HG03457 (cell line): Measurements from ENCODE around the gene EIF4H.
"Not testable (repeated sequence)": the region's sequence is repeated elsewhere in the genome, so short reads cannot be mapped to it uniquely, and the experiment has no call there.

ENCODE experiments used
- ATAC-seq: cut with Tn5 transposase; IDR thresholded peaks from one replicate; pipeline ENCODE4 v1.9.1; 2021; ENCODE audit warnings: moderate number of reproducible peaks; ENCODE audit not compliant: unreplicated experiment

The EIF4H gene

DNA sequence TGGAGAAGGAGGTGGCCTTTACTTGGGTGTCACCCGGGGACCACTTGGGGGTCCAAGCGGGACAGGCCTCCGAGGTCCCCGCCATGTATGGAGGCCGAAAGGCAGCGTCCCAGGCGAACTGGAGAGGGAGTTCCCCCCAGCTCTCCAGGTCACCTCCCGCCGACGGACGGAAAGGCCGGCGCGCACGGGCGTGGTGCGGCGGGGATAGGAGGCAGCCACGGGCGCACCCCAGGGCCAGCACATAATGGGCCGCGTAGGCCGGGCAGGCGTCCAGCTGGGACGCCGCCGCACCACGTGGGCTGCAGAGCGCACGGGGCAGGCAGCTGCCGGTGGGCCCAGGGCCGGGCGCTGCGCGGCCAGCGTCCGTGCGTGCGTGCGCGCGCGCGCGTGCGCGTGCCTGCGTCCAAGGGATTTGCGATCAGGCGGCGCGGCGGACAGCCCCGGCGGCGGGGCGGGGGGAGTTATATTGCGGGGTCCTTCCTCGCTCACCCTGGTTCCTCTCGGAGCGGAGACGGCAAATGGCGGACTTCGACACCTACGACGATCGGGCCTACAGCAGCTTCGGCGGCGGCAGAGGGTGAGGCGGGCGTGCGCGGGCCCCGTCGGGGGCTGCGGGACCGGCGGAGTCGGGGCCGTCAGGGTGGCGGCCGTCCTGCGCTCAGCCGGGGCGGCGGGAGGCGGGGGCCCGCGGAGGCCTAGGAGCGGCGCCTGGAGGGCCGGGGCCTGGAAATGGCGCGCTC is at the start of gene EIF4H:
Gene EIF4H (plus strand): TSS at position 491 of the 740 bp plus-strand sequence. CDS start 28 bp downstream, at position 519.
- peak; percentile 73 for ATAC-seq

DNA sequence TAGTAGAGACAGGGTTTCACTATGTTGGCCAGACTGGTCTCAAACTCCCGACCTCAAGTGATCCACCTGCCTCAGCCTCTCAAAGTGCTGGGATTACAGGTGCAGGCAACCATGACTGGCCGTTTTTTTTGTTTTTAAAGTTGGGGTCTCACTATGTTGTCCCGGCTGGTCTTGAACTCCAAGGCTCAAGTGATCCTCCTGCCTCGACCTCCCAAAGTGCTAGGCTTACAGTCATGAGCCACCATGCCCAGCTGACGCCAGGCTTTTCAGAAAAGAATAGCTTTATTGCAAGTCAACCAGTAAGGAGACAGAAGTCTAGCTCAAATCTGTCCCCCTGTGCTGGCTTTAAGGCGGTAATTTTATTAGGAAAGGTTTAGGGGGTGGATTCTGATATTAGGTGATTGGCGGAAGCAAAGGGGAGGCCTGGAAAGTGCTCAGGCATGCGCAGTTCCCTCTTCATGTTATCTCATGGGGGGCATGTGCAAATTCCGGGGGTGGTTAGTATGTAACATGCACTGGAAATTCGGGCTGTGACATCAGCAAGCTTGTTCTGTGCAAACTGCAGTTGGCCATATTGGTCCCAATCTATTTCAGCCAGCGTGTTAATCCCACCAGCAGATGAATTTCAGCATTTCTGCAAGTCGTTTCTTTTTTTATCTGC is 47.8 kb upstream of the EIF4H start:
- ATAC-seq = no peak

DNA sequence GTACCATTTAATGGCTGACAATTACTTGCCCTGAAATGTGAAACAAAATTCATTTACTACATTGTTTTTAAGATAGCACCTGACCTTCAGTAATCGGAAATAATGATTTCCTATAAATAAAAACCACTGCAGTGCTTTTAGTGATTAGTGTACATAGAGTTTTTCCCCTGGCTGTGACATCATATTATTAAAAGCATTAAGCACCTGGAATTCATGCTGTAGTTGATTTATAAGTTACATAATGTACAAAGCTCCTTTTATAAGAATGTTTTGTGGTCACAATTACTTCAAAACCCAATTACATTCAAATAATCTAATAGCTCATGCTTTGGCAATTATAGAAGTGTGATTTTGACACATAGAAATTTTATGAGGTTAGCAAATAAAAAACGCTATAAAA is 44.3 kb upstream of the EIF4H start:
- ATAC-seq = no peak

DNA sequence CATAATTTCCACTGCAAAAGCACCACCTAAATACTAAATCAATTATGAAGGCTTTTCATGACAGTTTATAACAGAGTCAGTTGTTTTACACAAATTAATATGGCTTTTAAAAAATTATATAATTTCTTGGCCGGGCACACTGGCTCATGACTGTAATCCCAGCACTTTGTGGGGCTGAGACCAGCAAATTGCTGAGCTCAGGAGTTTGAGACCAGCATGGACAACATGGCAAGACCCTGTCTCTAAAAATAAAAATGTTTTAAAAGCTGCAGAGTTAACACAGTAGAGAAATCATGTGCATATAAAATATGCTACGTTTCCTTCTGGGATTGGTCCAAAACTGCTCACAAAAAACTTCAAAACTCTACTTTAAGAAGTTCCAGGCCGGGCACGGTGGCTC is 43.6 kb upstream of the EIF4H start:
- no peak for ATAC-seq

DNA sequence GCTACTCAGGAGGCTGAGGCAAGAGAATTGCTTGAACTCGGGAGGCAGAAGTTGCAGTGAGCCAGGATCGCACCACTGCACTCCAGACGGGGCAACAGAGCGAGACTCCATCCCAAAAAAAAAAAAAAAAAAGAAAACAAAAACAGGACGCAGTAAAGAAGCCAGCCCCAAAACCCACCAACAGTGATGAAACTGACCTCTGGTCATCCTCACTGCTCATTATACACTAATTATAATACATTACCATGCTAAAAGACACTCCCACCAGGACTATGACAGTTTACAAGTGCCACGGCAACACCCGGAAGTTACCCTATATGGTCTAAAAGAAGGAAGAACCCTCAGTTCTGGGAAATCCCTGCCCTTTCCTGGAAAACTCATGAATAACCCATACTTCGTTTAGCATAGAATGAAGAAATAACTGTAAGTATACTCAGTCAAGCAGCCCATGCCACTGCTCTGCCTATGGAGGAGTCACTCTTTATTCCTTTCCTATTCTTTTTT is 40.0 kb upstream of the EIF4H start:
- no peak for ATAC-seq

DNA sequence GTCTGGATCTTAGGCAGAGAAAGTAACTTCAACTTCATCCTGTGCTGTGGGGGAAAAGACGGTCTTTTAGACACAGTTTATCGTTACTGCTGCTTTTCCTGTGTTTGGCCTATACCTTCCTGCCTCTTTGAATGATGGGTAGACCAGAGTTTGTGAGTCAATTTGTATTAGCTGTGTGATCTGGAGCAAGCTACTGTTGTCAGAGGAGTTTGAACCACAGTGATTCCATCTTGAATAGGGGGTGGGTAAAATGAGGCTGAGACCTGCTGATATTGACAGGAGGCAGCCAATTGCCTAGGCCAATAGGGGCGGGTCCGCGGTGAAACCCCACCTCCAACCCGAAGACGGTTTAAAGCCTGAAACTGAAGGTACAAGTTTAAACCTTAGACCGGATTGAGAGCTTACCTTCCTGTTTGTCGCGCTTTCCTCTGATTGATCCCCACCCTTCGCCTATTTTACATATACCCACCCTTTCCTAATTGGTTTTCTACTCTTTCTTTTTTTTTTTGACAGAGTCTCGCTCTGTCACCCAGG is 35.8 kb upstream of the EIF4H start:
- ATAC-seq = no peak

DNA sequence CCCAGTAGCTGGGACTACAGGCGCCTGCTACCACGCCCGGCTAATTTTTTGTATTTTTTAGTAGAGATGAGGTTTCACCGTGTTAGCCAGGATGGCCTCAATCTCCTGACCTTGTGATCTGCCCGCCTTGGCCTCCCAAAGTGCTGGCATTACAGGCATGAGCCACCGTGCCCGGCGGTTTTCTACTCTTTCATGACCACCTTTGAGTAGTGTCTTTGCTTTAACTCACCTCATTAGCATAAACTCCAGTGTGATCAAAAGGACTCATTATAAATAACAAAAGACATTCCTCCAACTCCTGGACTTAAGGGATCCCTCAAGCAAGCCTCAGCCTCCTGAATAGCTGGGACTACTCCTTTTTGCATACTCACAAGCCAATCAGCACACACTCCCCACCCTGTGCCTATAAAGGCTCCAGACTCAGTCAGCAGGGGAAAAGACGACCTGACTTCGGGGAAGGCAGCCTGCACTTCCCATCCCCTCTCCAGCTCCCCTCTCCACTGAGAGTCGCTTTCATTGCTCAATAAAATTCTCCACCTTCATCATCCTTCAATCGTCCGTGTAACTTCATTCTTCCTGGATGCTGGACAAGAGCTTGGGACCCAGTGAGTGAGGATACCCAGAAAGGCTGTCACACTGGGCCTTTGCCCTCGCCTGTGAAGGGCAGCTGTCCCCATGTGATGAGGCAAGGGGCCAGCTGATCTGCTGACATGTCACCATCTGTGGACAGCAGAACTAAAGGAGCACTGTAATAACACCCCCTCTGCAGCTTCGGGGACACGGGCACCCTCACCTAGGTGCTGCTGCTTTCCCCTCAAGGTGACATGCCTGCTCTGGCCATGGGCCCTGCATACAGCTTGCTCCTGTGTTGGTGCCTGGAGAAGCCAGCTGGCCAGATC is 35.0 kb upstream of the EIF4H start:
- no peak for ATAC-seq

DNA sequence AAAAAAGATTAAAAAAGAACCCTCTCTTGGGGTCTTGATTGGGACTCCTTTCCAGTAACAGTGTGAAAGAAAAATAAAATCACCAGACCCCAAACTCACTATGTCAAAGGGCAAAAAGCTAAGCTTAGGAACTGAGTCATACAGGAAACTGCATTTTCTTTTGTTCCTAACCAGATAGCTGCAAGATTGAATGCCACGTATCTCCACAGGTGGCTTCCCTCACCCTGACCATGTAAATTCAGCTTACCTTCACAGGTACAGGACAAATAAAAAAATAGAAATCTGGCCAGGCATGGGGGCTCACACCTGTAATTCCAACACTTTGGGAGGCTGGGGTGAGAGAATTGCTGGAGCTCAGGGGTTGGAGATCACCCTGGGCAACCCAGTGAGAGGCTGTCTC is 32.5 kb upstream of the EIF4H start:
- no peak for ATAC-seq

DNA sequence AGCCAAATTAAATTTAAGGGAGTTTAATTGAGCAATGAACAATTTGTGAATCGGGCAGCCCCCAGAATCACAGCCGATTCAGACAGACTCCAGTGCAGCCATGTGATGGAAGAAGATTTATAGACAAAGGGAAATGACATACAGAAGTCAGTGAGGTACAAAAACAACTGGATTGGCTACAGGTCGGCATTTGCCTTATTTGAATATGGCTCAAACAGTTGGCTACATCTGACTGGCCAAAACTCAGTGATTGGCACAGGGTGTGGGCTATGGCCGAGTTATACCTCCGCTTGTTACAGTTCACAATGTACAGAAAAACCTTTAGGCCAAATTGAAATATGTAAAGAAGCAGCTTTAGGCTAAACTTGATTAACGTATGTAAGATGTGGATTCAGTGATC is 30.8 kb upstream of the EIF4H start:
- no peak for ATAC-seq

DNA sequence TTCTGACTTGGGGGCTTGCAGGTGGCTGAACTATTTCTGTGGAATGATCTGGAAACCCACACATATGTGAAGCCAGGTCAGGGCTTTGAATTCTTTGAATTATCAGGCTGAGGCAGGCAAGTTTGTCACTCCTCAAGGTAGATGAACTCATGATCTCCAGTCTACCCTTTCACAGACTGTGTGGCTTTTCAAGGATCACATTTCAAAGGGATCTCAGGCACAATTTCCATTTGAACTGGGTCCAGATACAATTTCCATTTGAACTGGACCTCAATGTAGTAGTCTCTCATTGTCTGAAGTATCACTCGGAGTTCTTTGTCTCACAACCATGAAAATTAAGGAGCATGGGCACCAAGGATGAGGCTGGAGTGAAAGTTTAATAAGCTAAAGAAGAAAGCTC is 25.7 kb upstream of the EIF4H start:
- no peak for ATAC-seq

DNA sequence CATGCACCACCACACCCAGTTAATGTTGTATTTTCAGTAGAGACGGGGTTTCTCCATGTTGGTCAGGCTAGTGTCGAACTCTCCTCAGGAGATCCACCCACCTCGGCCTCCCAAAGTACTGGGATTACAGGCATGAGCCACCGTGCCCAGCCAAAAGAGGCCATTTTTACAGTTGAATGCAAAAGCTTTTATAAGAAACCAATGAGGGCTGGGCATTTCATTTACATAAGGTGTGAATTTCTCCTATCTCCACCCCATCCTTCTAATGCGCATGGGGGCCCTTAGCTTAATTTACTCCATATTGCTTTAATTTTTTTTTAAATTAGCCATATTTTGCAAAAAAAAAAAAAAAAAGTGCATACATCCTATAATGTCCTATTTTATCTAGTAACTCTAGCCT is 25.1 kb upstream of the EIF4H start:
- no peak for ATAC-seq

DNA sequence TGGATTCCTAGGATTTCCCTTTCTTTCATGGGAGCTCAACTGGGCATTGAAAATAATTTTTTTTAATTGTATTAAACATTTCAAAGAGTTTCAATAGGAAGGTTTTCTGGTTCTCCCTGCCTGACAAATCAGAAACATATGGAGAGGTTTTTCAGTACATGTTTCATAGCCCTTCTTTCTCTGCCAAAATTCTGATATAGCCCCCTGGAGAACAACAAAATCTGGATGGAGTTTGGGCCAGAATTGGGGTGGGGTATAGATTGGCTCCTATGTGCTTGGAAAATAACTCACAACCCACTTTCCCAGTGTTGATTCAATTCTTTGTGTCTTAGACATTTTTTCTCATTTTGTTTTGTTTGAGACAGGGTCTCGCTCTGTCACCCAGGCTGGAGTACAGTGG is 24.6 kb upstream of the EIF4H start:
- ATAC-seq = no peak

DNA sequence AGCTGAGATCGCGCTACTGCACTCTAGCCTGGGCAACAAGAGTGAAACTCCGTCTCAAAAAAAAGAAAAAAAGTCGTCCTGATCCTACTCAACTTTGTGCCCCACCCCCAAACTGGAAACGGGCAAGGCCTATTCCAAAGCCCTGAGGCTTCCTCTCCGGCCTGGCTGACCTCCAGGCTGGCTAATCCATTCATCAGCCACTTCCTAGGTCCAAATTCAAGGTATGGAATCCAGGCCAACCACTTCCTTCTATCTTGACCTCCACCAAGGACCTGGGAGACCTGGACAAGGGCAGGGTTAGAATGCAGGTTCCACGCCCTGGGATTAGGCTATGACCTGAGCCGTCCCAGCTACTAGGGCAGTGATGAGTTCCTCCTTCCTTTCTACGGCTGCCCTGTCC is 20.4 kb upstream of the EIF4H start:
- no peak for ATAC-seq

DNA sequence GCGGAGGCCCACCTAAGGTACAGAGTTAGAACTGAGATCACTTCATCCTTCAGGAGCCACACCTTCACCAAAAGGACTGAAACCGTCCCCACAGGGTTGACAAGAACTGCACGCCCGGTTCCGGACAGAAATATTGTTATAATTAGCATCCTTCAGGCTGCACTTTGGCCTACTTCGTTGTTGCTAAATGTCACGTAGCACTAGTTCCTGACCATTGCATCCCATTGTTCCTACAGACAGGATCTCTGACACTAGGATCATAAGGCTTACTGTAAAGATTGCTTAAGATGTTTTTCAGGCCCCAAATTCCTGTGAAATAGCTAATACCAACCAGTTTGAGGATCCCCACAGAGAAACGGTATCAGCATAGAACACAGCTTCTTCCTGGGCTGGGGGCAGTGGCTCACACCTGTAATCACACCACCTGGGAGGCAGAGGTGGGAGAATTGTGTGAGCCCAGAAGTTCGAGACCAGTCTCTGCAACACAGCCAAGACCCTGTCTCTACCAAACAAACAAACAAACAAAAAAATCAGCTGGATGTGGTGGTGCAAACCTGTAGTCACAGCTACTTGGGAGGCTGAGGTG is 18.3 kb upstream of the EIF4H start:
- ATAC-seq = no peak

DNA sequence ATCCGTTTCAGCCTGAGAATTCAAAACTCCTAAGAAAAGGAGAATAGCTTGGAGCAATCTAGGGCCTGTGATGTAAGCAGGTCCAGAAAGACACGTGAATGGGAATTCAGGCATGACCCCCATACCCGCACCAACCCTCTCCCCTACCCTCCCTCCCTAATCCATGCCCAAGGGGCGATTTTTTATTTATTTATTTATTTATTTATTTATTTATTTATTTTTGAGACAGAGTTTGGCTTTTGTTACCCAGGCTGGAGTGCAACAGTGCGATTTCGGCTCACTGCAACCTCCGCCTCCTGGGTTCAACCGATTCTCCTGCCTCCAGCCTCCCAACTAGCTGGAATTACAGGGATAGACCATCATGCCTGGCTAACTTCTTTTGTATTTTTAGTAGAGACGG is 16.6 kb upstream of the EIF4H start:
- ATAC-seq = no peak

DNA sequence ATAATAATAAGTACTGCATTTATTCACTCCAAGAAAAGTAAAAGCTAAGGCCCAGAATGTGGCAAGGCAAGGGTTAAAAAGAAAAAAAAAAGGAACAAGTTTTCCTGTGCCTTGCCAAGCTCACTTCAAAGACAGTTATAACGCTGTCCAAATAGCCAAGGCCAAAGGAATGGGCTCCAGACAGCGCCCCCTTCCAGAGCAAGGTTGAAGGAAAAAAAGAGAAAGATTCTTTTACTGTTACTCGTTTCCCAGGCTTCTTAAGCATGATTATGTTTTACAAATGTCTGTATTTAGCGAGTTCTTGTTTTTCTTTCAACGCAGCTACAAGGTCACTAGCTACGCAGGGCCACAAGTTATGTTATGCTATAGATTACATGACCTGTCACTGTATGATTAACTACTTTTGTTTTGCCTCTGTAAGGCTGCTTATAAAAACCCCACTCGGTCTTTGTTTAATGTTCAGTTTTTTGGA is 9.1 kb upstream of the EIF4H start:
- no peak for ATAC-seq

DNA sequence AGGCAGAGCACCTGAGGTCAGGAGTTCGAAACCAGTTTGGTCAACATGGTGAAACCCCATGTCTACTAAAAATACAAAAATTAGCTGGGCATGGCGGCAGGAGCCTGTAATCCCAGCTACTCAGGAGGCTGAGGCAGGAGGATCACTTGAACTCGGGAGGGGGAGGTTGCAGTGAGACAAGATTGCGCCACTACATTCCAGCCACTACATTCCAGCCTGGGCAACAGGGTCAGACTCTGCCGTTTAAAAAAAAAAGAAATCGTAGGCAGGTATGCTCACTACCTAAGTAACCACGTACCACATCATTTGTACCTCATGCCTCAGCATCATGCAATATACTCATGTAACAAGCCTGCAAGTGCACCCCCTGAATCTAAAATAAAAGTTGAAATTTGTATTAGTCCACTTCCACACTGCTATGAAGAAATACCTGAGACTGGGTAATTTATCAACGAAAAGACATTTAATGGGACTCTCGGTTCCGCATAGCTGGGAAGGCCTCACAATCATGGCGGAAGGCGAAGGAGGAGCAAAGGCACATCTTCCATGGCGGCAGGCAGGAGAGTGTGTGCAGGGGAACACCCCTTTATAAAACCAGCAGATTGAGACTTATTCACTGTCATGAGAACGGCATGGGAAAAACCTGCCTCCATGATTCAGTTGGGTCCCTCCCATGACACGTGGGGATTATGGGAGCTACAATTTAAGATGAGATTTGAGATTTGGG is 8.1 kb upstream of the EIF4H start:
- ATAC-seq = no peak

DNA sequence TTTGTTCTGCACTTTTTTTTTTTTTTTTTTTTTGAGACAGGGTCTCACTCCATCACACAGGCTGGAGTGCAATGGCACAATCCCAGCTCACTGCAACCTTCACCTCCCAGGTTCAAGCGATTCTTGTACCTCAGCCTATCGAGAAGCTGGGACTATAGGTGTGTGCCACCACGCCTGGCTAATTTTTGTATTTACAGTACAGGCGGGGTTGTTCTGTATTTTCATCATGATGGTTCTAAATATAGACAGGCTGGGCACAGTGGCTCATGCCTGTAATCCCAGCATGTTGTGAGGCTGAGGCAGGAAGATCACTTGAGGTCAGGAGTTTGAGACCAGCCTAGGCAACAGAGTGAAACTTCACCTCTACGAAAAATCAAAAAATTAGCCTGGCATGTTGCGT is 6.8 kb upstream of the EIF4H start:
- ATAC-seq = not testable (repeated sequence)

DNA sequence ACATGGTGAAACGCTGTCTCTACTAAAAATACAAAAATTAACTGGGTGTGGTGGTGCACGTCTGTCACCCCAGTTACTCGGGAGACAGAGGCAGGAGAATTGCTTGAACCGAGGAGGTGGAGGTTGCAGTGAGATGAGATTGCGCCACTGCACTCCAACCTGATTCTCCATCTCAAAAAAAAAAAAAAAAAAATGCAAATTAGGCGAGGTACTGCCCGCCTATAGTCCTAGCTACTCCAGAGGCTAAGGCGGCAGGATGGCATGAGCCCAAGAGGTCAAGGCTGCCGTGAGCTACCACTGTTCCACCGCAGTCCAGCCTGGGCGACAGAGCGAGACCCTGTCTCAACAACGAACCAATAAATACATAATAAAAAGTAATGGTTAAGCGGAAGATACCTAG is 1.1 kb upstream of the EIF4H start:
- no peak for ATAC-seq

DNA sequence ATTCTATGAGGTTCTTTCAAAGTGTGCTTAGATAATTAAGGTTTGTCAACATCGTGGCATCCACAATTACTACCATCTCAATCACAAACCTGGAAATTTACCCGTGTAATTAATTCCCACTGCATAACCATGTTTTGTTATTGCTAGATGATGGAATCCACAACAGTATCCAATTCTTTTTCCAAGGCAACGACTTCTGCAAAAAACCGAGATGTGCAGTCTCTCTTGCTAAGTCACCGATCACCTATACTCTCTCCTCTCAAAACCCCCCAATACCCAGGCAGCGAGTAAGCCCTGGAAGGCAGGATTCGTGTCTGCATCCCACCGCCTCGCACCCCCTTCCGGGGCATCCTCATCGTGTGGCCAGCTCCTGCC is 678 bp upstream of the EIF4H start:
- peak; percentile 3 for ATAC-seq
